Measurements from ENCODE around the gene FOCAD.

The FOCAD gene

DNA sequence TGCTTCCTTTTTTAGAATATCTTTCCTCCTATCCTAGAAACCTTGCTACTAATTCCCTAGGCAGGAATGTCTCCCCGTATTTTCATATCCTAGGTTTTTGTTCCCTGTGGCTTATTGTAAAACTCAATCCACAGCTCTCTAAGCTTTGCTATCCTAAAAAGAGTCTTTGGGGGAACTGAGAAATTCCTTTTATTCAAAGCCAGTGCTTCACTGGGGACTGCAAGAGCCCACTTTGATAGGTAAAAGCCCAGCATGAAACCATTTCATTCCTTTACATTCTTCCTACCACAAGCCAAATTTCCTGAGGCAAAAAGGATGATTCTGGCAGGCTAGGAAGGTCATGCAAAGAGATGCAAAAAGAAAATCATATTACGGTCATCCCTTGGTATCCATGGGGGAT, 353.2 kb downstream of the FOCAD start:
- TF ChIP-seq, protein P1, sequence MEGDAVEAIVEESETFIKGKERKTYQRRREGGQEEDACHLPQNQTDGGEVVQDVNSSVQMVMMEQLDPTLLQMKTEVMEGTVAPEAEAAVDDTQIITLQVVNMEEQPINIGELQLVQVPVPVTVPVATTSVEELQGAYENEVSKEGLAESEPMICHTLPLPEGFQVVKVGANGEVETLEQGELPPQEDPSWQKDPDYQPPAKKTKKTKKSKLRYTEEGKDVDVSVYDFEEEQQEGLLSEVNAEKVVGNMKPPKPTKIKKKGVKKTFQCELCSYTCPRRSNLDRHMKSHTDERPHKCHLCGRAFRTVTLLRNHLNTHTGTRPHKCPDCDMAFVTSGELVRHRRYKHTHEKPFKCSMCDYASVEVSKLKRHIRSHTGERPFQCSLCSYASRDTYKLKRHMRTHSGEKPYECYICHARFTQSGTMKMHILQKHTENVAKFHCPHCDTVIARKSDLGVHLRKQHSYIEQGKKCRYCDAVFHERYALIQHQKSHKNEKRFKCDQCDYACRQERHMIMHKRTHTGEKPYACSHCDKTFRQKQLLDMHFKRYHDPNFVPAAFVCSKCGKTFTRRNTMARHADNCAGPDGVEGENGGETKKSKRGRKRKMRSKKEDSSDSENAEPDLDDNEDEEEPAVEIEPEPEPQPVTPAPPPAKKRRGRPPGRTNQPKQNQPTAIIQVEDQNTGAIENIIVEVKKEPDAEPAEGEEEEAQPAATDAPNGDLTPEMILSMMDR (IDR thresholded peaks at IDR 0.05), result no peak

DNA sequence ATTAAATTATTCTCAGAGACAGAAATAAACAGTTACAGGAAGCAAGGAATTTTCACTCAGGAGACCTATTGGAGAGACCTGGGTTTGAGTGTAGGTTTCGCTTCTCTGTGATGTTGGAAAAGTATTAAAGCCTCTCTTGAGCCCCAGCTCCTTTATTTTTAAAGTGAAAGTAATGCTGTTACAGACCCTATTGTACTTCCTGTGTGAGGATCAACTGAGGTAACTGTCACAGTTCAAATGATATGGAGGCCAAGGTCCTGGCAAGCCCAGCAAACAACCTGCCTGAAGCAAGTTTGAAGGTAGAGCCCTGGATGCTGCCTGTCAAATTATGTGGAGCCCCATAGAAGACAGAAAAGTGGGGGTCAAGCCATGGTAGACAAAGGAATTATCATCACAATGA, 355.2 kb downstream of the FOCAD start:
- TF ChIP-seq, protein P1 (IDR thresholded peaks at IDR 0.05), result no peak

DNA sequence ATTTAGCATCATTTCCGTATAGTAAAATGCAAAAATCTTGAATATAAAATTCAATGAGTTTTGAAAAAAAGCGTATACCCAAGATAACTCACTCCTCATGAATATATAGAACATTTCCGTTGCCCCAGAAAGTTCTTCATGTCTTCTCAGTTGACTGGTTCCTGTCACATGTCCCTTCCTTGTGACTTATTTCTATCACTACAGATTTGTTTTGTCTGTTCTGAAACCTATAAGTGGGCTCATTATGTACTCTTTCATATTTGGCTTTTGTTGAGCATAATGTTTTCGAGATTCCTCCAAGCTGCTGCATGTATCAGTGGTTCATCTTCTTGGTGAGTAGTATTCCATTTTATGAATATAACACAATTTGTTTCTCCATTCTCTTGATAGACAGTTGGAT, 358.4 kb downstream of the FOCAD start:
- TF ChIP-seq, protein P1 (IDR thresholded peaks at IDR 0.05), result no peak

DNA sequence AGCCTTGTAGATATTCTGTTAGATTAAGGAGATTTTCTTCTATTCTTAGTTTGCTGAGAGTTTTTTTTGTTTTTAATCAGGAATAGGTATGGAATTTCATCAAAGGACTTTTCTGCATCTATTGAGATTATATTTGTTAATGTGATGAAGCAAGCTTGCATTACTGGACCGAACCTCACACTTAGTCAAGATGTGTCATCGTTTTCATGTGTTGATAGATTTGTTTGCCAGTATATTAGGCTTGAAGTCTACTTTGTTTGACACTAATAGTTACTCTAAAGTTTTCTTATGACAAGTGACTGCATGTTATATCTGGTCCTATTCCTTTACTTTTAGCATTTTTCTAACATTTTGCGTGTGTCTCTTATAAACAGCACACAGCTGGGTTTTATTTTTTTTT, 359.8 kb downstream of the FOCAD start:
- TF ChIP-seq, protein P1 (IDR thresholded peaks at IDR 0.05), result no peak

Measured in LNCAP (cell line).